GM21528 (cell line): ENCODE data around the gene ZNF438.
A peak's percentile ranks its signal among the peaks of the same experiment; 100 is the strongest.
"Not testable (repeated sequence)": the region's sequence is repeated elsewhere in the genome, so short reads cannot be mapped to it uniquely, and the experiment has no call there.

Experiments
- ATAC-seq: cut with Tn5 transposase; IDR thresholded peaks from one replicate; pipeline ENCODE4 v1.9.1; 2021; ENCODE audit warnings: mild to moderate bottlenecking, moderate library complexity; ENCODE audit not compliant: unreplicated experiment, low FRiP score

The ZNF438 gene, protein sequence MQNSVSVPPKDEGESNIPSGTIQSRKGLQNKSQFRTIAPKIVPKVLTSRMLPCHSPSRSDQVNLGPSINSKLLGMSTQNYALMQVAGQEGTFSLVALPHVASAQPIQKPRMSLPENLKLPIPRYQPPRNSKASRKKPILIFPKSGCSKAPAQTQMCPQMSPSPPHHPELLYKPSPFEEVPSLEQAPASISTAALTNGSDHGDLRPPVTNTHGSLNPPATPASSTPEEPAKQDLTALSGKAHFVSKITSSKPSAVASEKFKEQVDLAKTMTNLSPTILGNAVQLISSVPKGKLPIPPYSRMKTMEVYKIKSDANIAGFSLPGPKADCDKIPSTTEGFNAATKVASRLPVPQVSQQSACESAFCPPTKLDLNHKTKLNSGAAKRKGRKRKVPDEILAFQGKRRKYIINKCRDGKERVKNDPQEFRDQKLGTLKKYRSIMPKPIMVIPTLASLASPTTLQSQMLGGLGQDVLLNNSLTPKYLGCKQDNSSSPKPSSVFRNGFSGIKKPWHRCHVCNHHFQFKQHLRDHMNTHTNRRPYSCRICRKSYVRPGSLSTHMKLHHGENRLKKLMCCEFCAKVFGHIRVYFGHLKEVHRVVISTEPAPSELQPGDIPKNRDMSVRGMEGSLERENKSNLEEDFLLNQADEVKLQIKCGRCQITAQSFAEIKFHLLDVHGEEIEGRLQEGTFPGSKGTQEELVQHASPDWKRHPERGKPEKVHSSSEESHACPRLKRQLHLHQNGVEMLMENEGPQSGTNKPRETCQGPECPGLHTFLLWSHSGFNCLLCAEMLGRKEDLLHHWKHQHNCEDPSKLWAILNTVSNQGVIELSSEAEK

DNA sequence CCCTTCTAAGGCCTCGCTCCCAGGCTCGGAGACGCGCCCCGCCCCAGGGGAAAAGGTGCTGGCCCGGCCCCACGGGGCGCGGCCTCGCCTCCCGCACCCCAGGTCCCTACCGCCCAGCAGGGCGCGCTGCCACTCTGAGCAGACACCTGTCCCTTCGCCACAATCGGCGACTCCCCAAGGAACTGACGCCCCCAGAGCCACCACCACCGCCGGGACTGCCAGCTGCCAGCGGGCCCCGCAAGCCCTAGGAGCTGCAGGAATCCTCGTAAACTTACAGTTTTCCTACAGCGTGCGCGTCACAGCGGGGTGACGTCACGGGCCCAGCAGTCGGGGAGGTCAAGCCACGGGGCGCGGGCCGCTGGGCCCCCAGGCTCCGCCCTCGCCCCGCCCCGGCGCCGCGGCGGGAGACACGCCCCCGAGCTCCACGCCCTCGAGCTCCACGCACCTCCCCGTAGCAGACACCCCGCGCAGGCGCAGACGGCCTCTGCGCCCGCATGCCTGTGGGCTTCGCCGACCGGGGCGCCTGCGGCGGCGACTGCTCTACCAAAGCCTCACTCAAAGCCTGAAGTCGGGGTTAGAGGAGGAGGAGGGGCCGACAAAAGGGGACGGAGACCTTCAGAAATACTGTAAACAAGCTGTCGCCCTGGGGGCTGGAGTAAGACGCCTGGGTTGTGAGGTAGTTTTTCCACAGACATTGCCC lies at the start of gene ZNF438:
ZNF438 (minus strand) TSS at position 308 of the 700 bp plus-strand sequence. CDS start 154,831 bp downstream, outside the sequence.
- peak; percentile 92 for ATAC-seq

DNA sequence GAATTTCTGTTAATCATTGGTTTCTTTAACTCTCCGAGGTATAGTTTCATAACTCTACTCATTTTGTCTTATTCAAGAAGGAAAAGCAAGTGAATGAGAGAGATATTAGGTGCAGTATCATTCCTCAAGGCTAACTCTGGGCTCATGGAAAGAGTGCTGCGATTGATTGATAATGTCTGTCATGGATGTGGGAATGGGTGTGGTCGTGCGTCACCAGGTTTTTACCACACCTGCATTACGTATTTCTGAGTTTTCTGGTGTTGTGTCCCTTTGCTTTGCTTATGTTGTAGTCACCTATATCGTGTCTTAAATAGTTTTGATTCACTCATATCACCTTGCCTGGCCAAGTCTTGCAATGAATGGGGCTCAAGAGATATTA lies 44.9 kb upstream of the ZNF438 start:
- ATAC-seq: no peak

DNA sequence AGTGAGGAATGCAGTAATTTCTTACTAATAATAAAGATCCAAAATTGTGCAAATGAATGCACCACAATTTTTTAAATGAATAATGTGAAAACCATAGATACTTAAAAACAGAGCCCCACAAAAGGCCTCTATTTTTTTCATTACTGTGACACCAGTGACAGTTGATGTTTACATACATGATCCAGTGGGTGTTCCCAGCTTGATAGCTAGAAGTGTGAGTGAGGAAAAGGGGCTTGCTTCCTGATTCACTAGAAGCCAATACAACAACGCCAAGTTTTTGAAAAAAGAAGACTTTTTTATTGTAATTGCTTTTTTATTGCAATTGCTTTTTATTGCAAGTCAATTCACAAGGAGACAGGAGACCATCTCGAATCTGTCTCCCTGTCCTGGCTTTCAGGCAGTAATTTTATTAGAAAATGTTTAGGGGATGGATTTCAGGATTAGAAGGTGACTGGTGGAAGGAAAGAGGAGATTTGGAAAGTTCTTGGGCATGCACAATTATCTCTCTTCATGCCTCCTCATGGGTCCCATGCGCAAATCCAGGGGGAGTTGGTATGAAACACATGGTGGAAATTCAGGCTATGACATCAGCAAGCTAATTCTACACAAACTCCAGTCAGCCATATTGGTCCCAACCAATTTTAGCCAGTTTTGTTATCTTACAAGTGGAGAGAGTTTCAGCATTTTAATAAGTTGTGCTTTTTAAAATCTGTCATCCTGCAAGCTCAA lies 44.4 kb upstream of the ZNF438 start:
- ATAC-seq: no peak

DNA sequence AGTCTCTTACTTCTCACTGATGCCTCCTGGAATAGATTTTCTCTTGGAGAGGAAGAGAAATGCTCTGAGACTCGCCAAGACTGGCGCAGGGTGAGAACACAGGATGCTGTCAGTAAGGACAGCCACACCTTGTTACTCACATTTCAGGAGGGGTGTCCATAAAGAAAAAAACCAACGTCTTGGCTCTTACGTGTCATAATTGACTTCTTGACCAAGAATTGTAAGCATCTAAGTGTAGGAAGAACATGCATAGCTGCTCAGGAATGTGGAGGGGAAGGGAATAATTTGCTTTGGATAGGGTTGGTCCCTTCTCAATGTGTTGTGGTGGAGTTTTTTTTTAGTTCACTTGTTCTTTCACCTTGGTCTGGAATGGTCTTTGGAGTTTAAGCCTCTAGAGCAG lies 43.8 kb upstream of the ZNF438 start:
- no peak for ATAC-seq

DNA sequence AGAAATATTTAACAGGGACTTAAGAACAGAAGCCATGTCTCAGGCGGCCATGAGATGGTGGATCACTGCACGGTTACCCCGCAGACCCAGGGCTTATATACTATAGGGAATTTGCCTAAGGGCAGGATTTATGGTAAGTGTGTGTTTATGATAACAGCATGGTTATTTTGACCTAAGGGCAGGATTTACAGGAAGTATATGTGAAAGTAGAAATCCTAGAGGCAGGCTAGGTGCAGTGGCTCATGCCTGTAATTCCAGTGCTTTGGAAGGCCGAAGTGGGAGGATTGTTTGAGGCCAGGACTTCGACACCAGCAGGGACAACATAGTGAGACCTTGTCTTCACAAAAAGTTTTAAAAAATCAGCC lies 43.0 kb upstream of the ZNF438 start:
- ATAC-seq: no peak

DNA sequence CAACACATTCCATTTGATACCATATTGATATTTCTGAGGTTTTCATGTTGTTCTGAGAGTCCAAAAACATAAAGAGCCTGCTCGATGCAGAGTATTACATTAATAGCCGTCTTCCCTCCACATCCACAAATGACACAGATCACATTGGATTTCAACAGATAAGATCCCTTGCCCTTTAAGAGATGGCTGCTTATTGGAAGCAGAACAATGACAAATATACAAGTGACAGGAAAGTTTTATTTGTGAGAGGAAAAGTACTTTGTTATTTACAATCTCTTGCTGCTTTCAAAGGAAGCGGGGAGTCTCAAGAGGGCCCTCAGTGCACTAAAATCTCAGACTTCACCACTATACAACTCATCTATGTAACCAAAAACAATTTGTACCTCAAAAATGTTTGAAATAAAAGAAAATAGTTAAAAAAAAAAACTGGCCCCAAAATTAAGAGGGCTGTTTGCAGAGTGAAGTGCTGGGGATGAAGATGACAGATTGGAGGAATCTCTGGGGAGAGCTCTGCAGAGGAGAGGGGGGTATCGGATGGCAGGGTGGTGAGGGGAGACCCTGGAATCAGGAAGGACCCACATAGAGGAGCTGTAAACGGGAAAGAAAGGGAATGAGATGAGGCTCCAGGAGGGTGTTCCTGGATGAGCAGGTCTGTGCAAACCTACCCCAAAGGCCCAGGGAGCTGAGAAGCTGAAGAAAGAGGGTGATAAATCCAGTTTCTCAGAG lies 42.5 kb upstream of the ZNF438 start:
- ATAC-seq: no peak

DNA sequence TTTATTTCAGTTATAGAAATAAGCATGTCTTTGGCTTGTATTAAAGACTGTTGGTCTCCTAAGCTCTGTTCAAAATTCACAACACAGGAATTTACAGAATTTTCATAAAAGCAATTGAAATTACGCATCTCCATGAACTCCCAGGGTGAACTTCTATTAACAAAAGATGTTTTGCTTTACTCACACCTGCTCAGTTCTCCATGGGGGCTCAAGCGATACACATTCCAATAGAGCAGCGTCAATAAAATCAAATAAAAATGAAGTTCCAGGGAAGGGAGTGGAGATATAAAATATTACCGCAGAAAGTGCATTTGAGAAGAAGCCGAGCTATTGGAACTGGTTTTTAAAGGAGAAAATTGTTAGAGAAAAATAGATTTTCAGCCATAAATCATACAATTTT lies 41.5 kb upstream of the ZNF438 start:
- no peak for ATAC-seq

DNA sequence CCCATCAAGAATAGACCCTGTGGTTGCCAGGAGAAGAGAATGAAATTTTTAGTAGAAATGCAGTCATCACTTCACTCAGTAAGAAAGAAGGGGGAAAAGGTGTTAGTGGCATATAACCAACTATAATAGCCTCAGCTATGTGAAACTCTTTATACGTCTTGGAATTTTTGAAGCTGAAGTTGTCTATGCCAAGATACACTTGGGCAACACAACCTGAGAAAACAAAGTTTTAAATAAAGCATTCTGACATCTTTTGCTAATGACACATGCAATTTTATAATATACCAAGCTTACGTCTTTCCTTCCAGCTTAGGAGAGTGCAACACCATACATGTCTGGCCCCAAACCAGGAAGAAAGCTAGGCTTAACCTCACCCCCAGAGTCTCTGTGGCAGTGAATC lies 40.8 kb upstream of the ZNF438 start:
- ATAC-seq: no peak

DNA sequence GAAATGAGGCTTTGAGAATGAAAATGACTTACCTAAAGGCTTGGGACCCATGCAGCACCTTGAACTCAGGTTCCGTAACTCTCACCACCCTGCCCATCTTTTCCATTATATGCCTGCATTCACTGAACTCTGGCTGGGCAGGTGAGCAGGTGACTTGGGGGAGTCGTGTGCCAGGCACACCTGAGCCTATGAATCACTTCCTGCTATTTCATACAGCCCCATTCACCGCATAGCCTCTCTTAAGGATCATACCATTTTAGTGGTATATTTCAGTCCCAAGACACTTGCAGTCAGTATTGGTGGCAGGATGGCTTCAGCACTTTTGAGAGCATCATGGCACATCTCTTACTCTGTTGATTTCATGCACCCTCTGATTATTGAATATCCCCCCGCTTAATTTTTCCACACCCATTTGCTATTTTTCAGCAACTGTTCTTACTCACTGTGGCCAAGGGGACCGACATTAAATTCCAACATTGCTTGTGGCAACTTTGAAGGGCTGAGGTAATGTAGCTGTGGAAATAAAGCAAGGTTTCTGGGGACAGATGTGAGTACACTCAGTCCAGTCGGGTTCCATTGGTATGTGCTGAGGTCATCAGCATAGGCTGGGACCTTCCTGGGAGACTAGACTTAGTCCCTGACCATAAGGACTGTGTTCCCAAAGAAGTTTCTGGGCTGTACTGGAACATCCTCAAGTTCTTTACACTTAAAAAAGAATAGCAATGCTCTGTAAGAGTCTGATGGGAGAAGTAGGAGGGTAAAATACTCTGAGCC lies 39.8 kb upstream of the ZNF438 start:
- ATAC-seq: no peak

DNA sequence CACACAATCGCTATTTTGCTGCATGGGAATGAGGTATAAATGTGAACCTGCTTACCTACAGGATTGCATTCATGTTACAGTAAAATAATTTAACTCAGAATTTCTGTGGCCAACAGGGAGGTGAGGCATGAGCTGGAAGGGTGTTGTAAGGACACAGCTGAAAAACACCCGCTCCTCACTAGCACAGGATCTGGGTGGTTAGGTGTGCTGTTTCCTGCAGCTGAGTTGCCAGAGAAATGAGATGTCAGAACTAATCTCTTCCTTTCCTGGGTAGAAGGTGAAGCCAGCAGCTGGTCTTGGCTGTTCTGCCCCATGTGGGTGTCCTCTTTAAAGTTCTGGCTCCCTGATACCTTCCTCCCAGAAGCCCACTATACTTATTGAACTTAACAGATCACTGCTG lies 39.0 kb upstream of the ZNF438 start:
- ATAC-seq: no peak

DNA sequence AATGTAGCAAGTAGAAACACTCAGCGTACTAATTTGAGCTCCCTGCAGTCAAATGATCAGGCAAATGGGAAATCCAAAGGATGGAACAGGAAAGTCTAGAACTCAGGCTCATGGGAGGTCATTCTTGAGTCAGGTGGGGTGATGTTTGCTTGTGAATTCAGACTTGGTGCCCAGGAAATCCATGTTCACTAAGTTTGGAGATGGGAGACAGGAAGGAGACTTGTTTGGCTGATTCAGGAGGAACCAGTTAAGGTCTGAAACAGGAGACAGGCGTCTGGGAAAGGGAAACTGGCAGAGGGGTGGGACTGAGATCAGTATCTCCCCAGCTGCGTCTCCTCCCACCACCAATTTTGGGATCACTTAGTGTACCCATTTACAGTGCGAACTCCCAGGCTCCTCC lies 38.4 kb upstream of the ZNF438 start:
- ATAC-seq: no peak

DNA sequence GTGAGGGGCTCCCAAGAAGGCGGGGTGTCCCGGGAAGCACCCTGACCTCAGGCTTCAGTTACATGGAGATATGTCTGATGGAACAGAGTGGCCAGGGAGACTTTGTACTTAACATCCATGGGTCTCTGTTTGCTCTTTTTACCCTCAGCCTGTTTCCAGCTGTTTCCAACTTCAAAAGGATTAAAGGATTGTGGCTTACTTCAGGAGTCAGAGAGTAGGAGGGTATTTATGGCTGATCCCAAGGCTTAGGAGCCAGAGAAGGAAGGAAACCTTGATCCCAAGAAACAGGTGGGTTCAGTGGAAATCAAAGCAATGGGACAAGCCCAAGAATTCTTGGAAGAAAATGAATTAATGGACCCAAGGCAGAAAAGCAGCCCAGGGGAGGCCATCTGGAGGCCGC lies 37.7 kb upstream of the ZNF438 start:
- ATAC-seq: no peak

DNA sequence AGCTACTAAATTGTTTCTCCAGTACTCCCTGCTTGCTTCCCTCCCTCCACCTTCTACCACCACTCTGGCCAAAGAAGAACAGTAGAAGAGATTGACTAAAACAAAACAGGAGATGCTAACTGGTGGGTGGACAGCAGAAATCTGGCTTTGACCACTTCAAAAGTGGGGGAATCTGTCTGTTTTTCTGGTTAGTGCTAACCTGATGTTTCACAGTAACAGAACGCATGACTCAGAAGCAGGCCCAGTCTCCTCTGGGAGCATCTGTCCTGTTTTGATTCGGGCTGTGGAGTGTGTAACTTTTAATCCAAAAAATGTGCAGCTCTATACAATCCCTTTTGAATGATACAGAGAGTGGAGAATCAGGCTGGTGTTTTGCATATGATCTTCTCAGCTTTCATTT lies 32.7 kb upstream of the ZNF438 start:
- ATAC-seq: no peak

DNA sequence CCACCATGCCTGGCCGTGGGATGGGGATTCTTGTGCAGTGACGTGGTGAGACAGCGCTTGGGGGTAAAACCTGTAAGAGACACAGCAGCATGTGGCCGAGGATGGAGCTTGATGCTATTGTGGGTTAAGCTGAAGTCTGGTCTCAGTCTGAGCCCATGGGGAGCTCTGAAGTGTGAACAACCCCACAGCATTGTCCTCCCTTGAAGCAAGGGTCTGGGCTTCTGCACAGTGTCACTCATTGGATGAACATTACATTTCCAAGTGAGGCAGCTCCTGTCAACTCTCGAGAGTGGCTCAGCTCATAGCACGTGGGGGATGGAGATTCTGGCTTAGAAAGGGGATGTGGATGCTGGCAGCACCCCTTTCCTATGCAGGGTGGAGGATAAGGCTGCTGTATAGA lies 32.2 kb upstream of the ZNF438 start:
- ATAC-seq: no peak

DNA sequence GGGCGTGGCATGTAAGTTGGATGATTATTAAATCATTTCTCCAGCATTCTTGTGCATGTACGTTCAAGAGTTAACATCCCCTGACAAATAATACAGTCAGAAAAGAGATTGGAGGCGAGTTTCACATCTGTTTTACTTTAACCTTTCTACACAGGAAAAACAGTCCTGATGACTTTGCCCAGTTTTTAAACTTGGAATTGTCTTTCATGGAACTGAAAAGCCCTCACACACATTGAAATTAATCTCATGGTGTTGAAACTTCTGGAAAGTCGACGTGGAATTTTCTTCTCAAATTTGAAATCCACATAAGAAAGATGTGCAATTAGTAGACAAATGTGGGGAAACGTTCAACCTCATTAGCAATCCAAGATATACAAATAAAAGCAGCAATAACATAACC lies 31.2 kb upstream of the ZNF438 start:
- ATAC-seq: no peak

DNA sequence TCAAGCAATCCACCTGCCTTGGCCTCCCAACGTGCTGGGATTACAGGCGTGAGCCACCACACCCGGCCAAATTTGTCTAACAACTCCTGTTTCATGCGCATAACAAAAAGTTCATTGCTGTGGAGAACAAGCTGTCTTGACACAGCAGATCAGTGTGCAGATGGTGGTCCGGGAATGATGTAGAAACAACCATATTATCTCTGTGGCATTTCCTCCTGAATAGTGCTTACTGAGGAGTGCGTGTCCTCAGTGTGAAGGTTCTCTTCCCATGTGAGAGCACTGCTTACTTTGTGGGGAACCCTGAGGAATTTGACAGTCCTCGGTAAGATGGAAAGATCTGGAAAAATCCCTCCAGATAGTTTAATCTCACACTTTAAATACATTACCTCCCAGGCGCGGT lies 30.3 kb upstream of the ZNF438 start:
- no peak for ATAC-seq

DNA sequence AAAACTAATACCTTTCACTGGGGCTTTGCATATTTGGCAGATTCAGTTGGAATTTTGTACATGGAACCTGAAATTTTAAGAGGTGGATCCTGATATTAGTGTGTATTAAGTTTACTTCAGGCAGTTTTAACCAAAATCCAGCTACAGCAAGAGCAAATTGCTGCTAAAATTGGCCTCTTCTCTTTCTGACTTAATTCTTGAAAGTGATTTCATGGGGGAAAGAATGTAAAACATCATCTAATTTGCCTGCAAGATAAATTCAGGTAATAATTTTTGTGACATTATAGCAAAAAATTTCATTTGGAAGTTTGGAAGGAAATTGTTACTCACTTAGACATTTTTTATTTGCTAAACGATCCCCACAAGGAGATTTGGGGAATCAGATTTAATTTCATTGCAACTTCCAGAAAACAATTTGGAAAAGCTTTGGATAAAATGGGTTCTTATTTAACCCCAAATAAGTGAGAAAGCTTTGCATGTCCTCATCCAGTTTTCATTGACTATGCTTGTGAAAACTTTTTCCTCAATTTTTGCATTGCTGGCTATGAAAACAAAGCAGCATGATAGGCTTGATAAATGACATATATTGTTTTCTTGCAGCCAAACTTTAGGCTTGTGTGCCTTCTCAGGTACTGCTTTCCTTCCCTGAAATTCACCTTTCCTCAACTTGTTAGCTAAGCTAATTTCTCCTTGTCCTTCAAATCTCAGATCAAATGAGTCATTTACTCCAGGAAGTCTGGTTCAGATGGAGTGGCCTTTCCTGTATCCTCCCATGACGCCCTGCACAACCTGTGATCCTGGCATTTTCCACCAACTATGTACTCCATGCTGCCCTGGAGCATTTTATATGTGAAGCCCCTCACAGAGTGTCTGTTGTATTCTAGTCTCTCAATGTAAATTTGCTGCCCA lies 27.4 kb upstream of the ZNF438 start:
- ATAC-seq: no peak

DNA sequence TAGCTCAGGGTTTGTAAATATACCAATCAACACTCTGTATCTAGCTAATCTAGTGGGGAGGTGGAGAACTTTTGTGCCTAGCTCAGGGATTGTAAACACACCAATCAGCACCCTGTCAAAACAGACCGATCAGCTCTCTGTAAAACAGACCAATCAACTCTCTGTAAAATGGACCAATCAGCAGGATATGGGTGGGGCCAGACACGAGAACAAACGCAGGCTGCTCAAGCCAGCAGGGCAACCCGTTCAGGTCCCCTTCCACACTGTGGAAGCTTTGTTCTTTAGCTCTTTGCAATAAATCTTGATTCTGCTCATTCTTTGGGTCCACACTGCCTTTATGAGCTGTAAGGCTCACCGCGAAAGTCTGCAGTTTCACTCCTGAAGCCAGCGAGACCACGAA lies 25.0 kb upstream of the ZNF438 start:
- ATAC-seq: not testable (repeated sequence)
